ENCODE results near the gene IFIT3.

DNA sequence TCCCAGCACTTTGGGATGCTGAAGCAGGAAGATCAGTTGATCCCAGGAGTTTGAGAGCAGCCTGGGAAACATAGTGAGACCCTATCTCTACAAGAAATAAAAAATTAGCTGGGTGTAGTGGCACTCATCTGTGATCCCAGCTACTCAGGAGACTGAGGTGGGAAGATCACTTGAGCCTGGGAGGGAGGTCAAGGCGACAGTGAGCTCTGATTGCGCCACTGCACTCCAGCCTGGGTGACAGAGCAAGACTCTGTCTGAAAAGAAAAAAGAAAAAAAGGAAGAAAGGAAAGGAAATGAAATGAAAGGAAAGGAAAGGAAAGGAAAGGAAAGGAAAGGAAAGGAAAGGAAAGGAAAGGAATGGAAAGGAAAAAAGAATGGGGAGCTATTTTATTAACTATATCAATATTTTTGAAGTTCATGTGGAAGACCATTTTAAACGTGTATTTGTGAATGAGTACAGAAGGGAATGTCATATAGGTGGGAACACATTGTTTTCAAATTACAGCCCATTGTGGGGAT lies 33.0 kb upstream of the IFIT3 start:
- TF ChIP-seq POLR2AphosphoS5 (IDR thresholded peaks at IDR 0.05; ENCODE audit: borderline replicate concordance, low read depth, low read length) (no peak), EZH2 (IDR thresholded peaks at IDR 0.05) (no peak), FOXP2 (optimal IDR thresholded peaks at IDR 0.05; ENCODE audit: control extremely low read depth, extremely low read length, insufficient read depth) (no peak)
